GM23338 (cell line): ENCODE results near the gene RNASE7.

Experiments used
- CREB1 ChIP-seq: fragments of 250-450 bp; sonication (Bioruptor Pico); IDR thresholded peaks from 2 replicates; pipeline ENCODE4 v1.5.0; 2020; ENCODE audit warnings: low read depth, mild to moderate bottlenecking, moderate library complexity
- CTCF ChIP-seq, 2 experiments: fragments of 200-600 bp in 1 of 2; sonication (generic) in 1 of 2; conservative IDR thresholded peaks; 2 replicates each; pipeline versions ENCODE4 v1.5.1 to v1.6.1; 2016 to 2017; ENCODE audit warnings: antibody characterized with exemption in 2 of 2, low read depth in 2 of 2, mild to moderate bottlenecking in 2 of 2, moderate library complexity in 1 of 2
- EZH2 ChIP-seq: fragments of 200-600 bp; sonication (generic); IDR thresholded peaks from one replicate; pipeline ENCODE4 v1.8.0; 2017; ENCODE audit warnings: antibody characterized with exemption, mild to moderate bottlenecking, low read depth; ENCODE audit not compliant: unreplicated experiment
- EZH2phosphoT487 ChIP-seq: fragments of 200-600 bp; sonication (generic); IDR thresholded peaks from one replicate; pipeline ENCODE4 v1.8.1; 2018; ENCODE audit warnings: antibody characterized with exemption; ENCODE audit not compliant: unreplicated experiment
- JUNB ChIP-seq: IDR thresholded peaks from one replicate; pipeline ENCODE4 v1.6.1; 2016; ENCODE audit warnings: antibody characterized with exemption; ENCODE audit not compliant: unreplicated experiment
- NANOG ChIP-seq: IDR thresholded peaks from 2 replicates; pipeline ENCODE4 v1.6.1; 2016; ENCODE audit warnings: antibody characterized with exemption, borderline replicate concordance
- POLR2AphosphoS5 ChIP-seq: IDR thresholded peaks from 2 replicates; pipeline ENCODE4 v1.6.1; 2016; ENCODE audit warnings: antibody characterized with exemption, low read depth
- REST ChIP-seq: IDR thresholded peaks from one replicate; pipeline ENCODE4 v1.6.1; 2018; ENCODE audit warnings: antibody characterized with exemption; ENCODE audit not compliant: unreplicated experiment
- ZNF114 ChIP-seq: fragments of 250-450 bp; sonication (Bioruptor Pico); IDR thresholded peaks from 2 replicates; pipeline ENCODE4 v1.5.0; 2020; ENCODE audit warnings: mild to moderate bottlenecking, moderate library complexity
- TF ChIP-seq, protein P1 (sequence below): fragments of 250-450 bp; sonication (Bioruptor Pico); IDR thresholded peaks from 2 replicates; pipeline ENCODE4 v1.5.0; 2020; ENCODE audit warnings: mild to moderate bottlenecking, moderate library complexity

DNA sequence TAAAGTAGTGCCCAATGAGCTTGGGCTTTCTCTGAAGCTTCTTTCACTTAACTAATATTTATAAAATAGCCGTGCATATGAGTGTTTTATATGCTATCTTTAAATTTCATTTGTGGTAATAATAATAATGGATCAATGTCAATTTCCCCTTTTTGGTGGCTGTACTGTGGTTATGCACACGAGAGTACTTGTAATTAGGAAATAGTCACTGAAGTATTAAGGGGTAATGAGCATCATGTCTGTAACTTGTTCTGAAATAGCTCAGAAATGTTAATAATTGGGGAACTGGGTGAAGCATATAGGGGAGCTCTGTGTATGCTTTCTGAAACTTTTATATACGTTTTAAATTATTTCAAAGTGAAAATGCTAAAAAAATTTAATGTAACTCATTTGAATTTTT, 8.4 kb downstream of the RNASE7 start:
- TF ChIP-seq CTCF (conservative IDR thresholded peaks at IDR 0.05; ENCODE audit: low read depth in 2 of 2) (no peak), EZH2 (no peak), CREB1 (CRISPR knock-in tag) (no peak), REST (no peak), EZH2phosphoT487 (no peak), POLR2AphosphoS5 (no peak), JUNB (no peak), NANOG (no peak), ZNF114 (CRISPR knock-in tag) (no peak)
- TF ChIP-seq, protein P1, sequence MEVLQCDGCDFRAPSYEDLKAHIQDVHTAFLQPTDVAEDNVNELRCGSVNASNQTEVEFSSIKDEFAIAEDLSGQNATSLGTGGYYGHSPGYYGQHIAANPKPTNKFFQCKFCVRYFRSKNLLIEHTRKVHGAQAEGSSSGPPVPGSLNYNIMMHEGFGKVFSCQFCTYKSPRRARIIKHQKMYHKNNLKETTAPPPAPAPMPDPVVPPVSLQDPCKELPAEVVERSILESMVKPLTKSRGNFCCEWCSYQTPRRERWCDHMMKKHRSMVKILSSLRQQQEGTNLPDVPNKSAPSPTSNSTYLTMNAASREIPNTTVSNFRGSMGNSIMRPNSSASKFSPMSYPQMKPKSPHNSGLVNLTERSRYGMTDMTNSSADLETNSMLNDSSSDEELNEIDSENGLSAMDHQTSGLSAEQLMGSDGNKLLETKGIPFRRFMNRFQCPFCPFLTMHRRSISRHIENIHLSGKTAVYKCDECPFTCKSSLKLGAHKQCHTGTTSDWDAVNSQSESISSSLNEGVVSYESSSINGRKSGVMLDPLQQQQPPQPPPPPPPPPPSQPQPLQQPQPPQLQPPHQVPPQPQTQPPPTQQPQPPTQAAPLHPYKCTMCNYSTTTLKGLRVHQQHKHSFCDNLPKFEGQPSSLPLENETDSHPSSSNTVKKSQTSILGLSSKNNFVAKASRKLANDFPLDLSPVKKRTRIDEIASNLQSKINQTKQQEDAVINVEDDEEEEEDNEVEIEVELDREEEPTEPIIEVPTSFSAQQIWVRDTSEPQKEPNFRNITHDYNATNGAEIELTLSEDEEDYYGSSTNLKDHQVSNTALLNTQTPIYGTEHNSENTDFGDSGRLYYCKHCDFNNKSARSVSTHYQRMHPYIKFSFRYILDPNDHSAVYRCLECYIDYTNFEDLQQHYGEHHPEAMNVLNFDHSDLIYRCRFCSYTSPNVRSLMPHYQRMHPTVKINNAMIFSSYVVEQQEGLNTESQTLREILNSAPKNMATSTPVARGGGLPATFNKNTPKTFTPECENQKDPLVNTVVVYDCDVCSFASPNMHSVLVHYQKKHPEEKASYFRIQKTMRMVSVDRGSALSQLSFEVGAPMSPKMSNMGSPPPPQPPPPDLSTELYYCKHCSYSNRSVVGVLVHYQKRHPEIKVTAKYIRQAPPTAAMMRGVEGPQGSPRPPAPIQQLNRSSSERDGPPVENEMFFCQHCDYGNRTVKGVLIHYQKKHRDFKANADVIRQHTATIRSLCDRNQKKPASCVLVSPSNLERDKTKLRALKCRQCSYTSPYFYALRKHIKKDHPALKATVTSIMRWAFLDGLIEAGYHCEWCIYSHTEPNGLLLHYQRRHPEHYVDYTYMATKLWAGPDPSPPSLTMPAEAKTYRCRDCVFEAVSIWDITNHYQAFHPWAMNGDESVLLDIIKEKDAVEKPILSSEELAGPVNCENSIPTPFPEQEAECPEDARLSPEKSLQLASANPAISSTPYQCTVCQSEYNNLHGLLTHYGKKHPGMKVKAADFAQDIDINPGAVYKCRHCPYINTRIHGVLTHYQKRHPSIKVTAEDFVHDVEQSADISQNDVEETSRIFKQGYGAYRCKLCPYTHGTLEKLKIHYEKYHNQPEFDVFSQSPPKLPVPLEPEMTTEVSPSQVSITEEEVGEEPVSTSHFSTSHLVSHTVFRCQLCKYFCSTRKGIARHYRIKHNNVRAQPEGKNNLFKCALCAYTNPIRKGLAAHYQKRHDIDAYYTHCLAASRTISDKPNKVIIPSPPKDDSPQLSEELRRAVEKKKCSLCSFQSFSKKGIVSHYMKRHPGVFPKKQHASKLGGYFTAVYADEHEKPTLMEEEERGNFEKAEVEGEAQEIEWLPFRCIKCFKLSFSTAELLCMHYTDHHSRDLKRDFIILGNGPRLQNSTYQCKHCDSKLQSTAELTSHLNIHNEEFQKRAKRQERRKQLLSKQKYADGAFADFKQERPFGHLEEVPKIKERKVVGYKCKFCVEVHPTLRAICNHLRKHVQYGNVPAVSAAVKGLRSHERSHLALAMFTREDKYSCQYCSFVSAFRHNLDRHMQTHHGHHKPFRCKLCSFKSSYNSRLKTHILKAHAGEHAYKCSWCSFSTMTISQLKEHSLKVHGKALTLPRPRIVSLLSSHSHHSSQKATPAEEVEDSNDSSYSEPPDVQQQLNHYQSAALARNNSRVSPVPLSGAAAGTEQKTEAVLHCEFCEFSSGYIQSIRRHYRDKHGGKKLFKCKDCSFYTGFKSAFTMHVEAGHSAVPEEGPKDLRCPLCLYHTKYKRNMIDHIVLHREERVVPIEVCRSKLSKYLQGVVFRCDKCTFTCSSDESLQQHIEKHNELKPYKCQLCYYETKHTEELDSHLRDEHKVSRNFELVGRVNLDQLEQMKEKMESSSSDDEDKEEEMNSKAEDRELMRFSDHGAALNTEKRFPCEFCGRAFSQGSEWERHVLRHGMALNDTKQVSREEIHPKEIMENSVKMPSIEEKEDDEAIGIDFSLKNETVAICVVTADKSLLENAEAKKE: no peak
